ENCODE results near the gene TACC2. TPM values are rescaled to one million over a fixed set of nuclear protein-coding genes. Genes with fewer than 3 reads are reported as not detected.

TACC2 gene
- total RNA-seq, 4 donors from 2014 or later: 46.5 to 106 (median 71.6) TPM

- no peak for TF ChIP-seq POLR2A (IDR thresholded peaks at IDR 0.05)
- no peak for TF ChIP-seq CTCF (IDR thresholded peaks at IDR 0.05)
- DNase-seq: no peak
- no peaks in the 10 kb centered on the region for H3K27me3 ChIP-seq
- no peaks in the 10 kb centered on the region for H3K4me1 ChIP-seq
- no peaks in the 10 kb centered on the region for H3K9me3 ChIP-seq
- H3K27ac ChIP-seq: no peak overlapping the region
- peaks cover 0 to 69% (median 0%) of the 10 kb centered on the region in 3 donors for H3K36me3 ChIP-seq
- H3K4me3 ChIP-seq: no peak overlapping the region
- WGBS, 2 donors: 75 to 79% methylated on average over 17 to 19 of the region's 19 CpGs
- intact Hi-C loops (cut with DNase I): no loop called here
Measured at GRCh38 chr10:122190176-122190943, 201.4 kb downstream of the TACC2 start.

- Histone ChIP-seq H3K4me3 (no peak overlapping the region), H3K27me3 (no peaks in the 10 kb centered on the region), H3K9me3 (no peaks in the 10 kb centered on the region), H3K27ac (no peak overlapping the region), H3K36me3 (peaks cover 0 to 69% (median 5%) of the 10 kb centered on the region in 3 donors), H3K4me1 (no peaks in the 10 kb centered on the region)
- 83 to 87% methylated on average over 5 to 17 of the region's 18 CpGs for whole genome bisulfite sequencing, 2 donors
- intact Hi-C loops (cut with DNase I): no loop called here
- DNase-seq: no peak
- TF ChIP-seq POLR2A (IDR thresholded peaks at IDR 0.05) (no peak), CTCF (IDR thresholded peaks at IDR 0.05) (no peak)
Measured at GRCh38 chr10:122191936-122192541, 203.1 kb downstream of the TACC2 start.

GRCh38 chr10:122194251-122194650 is 205.3 kb downstream of the TACC2 start:
- TF ChIP-seq CTCF (IDR thresholded peaks at IDR 0.05) (no peak), POLR2A (IDR thresholded peaks at IDR 0.05) (no peak)
- Histone ChIP-seq H3K27me3 (no peaks in the 10 kb centered on the region), H3K27ac (no peak overlapping the region), H3K4me3 (no peak overlapping the region), H3K9me3 (no peaks in the 10 kb centered on the region), H3K36me3 (peaks cover 0 to 79% (median 5%) of the 10 kb centered on the region in 3 donors), H3K4me1 (no peaks in the 10 kb centered on the region)
- WGBS, 2 donors: 87 to 97% methylated on average over 5 to 8 of the region's 9 CpGs
- intact Hi-C loops (cut with DNase I): no loop called here
- DNase-seq: no peak

- no peaks in the 10 kb centered on the region for H3K27me3 ChIP-seq
- no peaks in the 10 kb centered on the region for H3K9me3 ChIP-seq
- H3K4me3 ChIP-seq: no peak overlapping the region
- H3K27ac ChIP-seq: no peak overlapping the region
- no peak for TF ChIP-seq POLR2A (IDR thresholded peaks at IDR 0.05)
- no peak for TF ChIP-seq CTCF (IDR thresholded peaks at IDR 0.05)
- 74 to 79% methylated on average over 8 to 12 of the region's 12 CpGs for WGBS, 2 donors
- H3K4me1 ChIP-seq: no peaks in the 10 kb centered on the region
- H3K36me3 ChIP-seq: peaks cover 0 to 92% (median 5%) of the 10 kb centered on the region in 3 donors
- intact Hi-C loops (cut with DNase I): no loop called here
- DNase-seq: no peak
Measured at GRCh38 chr10:122196218-122196617, 207.3 kb downstream of the TACC2 start.

- DNase-seq: no peak
- Histone ChIP-seq H3K36me3 (peaks cover 0 to 90% (median 5%) of the 10 kb centered on the region in 3 donors), H3K4me1 (no peaks in the 10 kb centered on the region), H3K4me3 (no peak overlapping the region), H3K27ac (no peak overlapping the region), H3K27me3 (no peaks in the 10 kb centered on the region), H3K9me3 (no peaks in the 10 kb centered on the region)
- intact Hi-C loops (cut with DNase I): no loop called here
- TF ChIP-seq POLR2A (IDR thresholded peaks at IDR 0.05) (no peak), CTCF (IDR thresholded peaks at IDR 0.05) (no peak)
- WGBS, 2 donors: 70 to 84% methylated on average over 12 to 13 of the region's 13 CpGs
Measured at GRCh38 chr10:122197611-122198222, 208.8 kb downstream of the TACC2 start.
